GDM1 (cell line): ENCODE data around the gene C20orf141.
"Not testable (repeated sequence)": the region's sequence is repeated elsewhere in the genome, so short reads cannot be mapped to it uniquely, and the experiment has no call there.

Source experiments
- DNase-seq: peaks from one replicate; lab custom pipeline; 2025; lab: John Stamatoyannopoulos, UW

The C20orf141 gene

GRCh38 chr20:2799688-2800520 lies 14.9 kb upstream of the C20orf141 start:
- no peak for DNase-seq

- peak; percentile 85 for DNase-seq
Measured at GRCh38 chr20:2800521-2801285, 14.1 kb upstream of the C20orf141 start, which contains the start of gene CPXM1. Gene CPXM1, minus strand, starts transcription at chr20:2800627. Its CDS starts 55 bp downstream, at chr20:2800572.

GRCh38 chr20:2801286-2801728 lies 13.5 kb upstream of the C20orf141 start:
- peak; percentile 50 for DNase-seq

- DNase-seq: no peak
Measured at GRCh38 chr20:2804041-2804828, 10.6 kb upstream of the C20orf141 start.

- no peak for DNase-seq
Measured at GRCh38 chr20:2804852-2805688, 9.7 kb upstream of the C20orf141 start.

- no peak for DNase-seq
Measured at GRCh38 chr20:2805689-2806350, 9.0 kb upstream of the C20orf141 start.

- DNase-seq: no peak
Measured at GRCh38 chr20:2806351-2806701, 8.5 kb upstream of the C20orf141 start.

GRCh38 chr20:2807019-2807418 lies 7.8 kb upstream of the C20orf141 start:
- DNase-seq: no peak

- not testable (repeated sequence) for DNase-seq
Measured at GRCh38 chr20:2807929-2808328, 6.9 kb upstream of the C20orf141 start.

- DNase-seq: no peak
Measured at GRCh38 chr20:2809690-2810089, 5.1 kb upstream of the C20orf141 start.

- DNase-seq: no peak
Measured at GRCh38 chr20:2812189-2812588, 2.6 kb upstream of the C20orf141 start.

- DNase-seq: no peak
Measured at GRCh38 chr20:2814076-2814475, 711 bp upstream of the C20orf141 start.

- DNase-seq: no peak
Measured at GRCh38 chr20:2815242-2815900, 584 bp downstream of the C20orf141 start.

- DNase-seq: no peak
Measured at GRCh38 chr20:2816030-2816582, 1.3 kb downstream of the C20orf141 start, which contains the start of gene TMEM239. Gene TMEM239, plus strand, starts transcription at chr20:2816364. Its CDS starts 191 bp downstream, at chr20:2816555.

- no peak for DNase-seq
Measured at GRCh38 chr20:2816583-2817340, 2.0 kb downstream of the C20orf141 start.

GRCh38 chr20:2817341-2817726 lies 2.5 kb downstream of the C20orf141 start:
- DNase-seq: no peak

- no peak for DNase-seq
Measured at GRCh38 chr20:2817891-2818595, 3.3 kb downstream of the C20orf141 start.

- DNase-seq: no peak
Measured at GRCh38 chr20:2820084-2820895, 5.5 kb downstream of the C20orf141 start.
